ENCODE results near the gene ZNF516. TPM values are rescaled to one million over a fixed set of nuclear protein-coding genes. Genes with fewer than 3 reads are reported as not detected.

The ZNF516 gene
- total and polyA plus RNA-seq, 10 of the 15 experiments (the other 5 are each of a cell fraction or from before 2014, with no cell fraction given) = 2.0 to 32.0 (median 8.3) TPM

GRCh38 chr18:76530391-76530790 lies 35.3 kb upstream of the ZNF516 start:
- in situ Hi-C loops (cut with MboI) (no loop called here), intact Hi-C loops (cut with micrococcal nuclease; ENCODE audit: unreplicated experiment) (no loop called here)
- no peak overlapping the region for H3K4me3 ChIP-seq
- ChIA-PET POLR2A (no interaction called here), SMC1A (ENCODE audit: uncharacterized antibody, unreplicated experiment) (no interaction called here), RAD21 (ENCODE audit: unreplicated experiment) (no interaction called here), CTCF (no interaction called here)
- H3K9me3 ChIP-seq (replicated peaks; ENCODE audit: control insufficient read depth, insufficient read depth, low read length) = no peaks in the 10 kb centered on the region; the same call in 2 of the 3 replicates
- ATAC-seq (no peak), DNase-seq (ENCODE audit: low read depth, low spot score) (no peak), FAIRE-seq (no peak)
- no peak overlapping the region for H2AFZ ChIP-seq (ENCODE audit: control insufficient read depth, low read depth, low read length)
- H3K79me2 ChIP-seq (ENCODE audit: control insufficient read depth, insufficient read depth, low read length) = no peaks in the 10 kb centered on the region; the same call in 1 of the 2 replicates
- WGBS (ENCODE audit: insufficient coverage, insufficient replicate concordance, low lambda C conversion rate, missing lambda C conversion rate) = 73% methylated on average over 11 of the region's 11 CpGs
- no peaks in the 10 kb centered on the region for H4K20me1 ChIP-seq (ENCODE audit: control insufficient read depth, insufficient read depth)
- peaks cover 6% of the 10 kb centered on the region; the same call in 1 of the 2 replicates for H3K4me1 ChIP-seq (ENCODE audit: control insufficient read depth, insufficient read depth, low read length)
- H3K27me3 ChIP-seq (replicated peaks in 1 of 2; ENCODE audit: control insufficient read depth in 2 of 2, insufficient read depth in 2 of 2, low read length in 1 of 2) = no peaks in the 10 kb centered on the region
- H3K36me3 ChIP-seq (ENCODE audit: control insufficient read depth in 2 of 2, insufficient read depth in 2 of 2, low read length in 1 of 2) = no peaks in the 10 kb centered on the region
- H3K4me2 ChIP-seq (ENCODE audit: control insufficient read depth, insufficient read depth) = no peak overlapping the region
- no peak overlapping the region for H3K27ac ChIP-seq (ENCODE audit: control insufficient read depth, insufficient read depth)
- H3K9ac ChIP-seq (ENCODE audit: control insufficient read depth, insufficient read depth, low read length) = no peak overlapping the region
- BruUV-seq (replicated peaks) = no TSS peak
- TF ChIP-seq SMAD5 (IDR thresholded peaks at IDR 0.05; ENCODE audit: low read depth) = no peak
- TF ChIP-seq SMARCA5 (IDR thresholded peaks at IDR 0.05) = no peak
- no peak for TF ChIP-seq TBL1XR1 (IDR thresholded peaks at IDR 0.05; ENCODE audit: low read depth, low read length)
- TF ChIP-seq MYC (IDR thresholded peaks at IDR 0.05; ENCODE audit: insufficient read depth, insufficient read length, insufficient replicate concordance, low read length, severe bottlenecking) = no peak
- TF ChIP-seq EZH2 (IDR thresholded peaks at IDR 0.05; ENCODE audit: borderline replicate concordance, control insufficient read depth, low read depth, low read length) = no peak
- TF ChIP-seq ZBED1 (IDR thresholded peaks at IDR 0.05; ENCODE audit: borderline replicate concordance) = no peak
- TF ChIP-seq NKRF (conservative IDR thresholded peaks at IDR 0.05) = no peak
- no peak for TF ChIP-seq RCOR1 (conservative IDR thresholded peaks at IDR 0.05; ENCODE audit: low read depth, low read length)

Data from GM12878 (cell line).